Mammary epithelial cell (primary cell): Measurements from ENCODE around the gene GALNT17.

ENCODE experiments used
- CTCF ChIP-seq, 2 donors: IDR thresholded peaks in 1 of 2; conservative IDR thresholded peaks in 1 of 2; 2 replicates each; pipeline ENCODE4 v1.5.1; 2011 to 2012; ENCODE audit warnings: inconsistent platforms in 2 of 2, low read length in 2 of 2, mild to moderate bottlenecking in 2 of 2, control low read depth in 1 of 2, low read depth in 1 of 2; ENCODE audit not compliant: insufficient read depth in 1 of 2; ENCODE audit errors: extremely low read depth in 1 of 2
- EZH2 ChIP-seq: IDR thresholded peaks from 2 replicates; pipeline ENCODE4 v1.6.1; 2012; ENCODE audit warnings: low read length, inconsistent platforms, borderline replicate concordance

GRCh38 chr7:71746006-71746405 is 614.1 kb downstream of the GALNT17 start:
- TF ChIP-seq CTCF (conservative IDR thresholded peaks at IDR 0.05 in 1 of 2, IDR thresholded peaks at IDR 0.05 in 1 of 2; ENCODE audit: extremely low read depth in 1 of 2, insufficient read depth in 1 of 2, low read depth in 1 of 2, low read length in 2 of 2) = no peak
- TF ChIP-seq EZH2 = no peak
